ENCODE measurements around the gene FOXJ2.
A peak's percentile ranks its signal among the peaks of the same experiment; 100 is the strongest.
"Not testable (repeated sequence)": the region's sequence is repeated elsewhere in the genome, so short reads cannot be mapped to it uniquely, and the experiment has no call there.

Gene FOXJ2

DNA sequence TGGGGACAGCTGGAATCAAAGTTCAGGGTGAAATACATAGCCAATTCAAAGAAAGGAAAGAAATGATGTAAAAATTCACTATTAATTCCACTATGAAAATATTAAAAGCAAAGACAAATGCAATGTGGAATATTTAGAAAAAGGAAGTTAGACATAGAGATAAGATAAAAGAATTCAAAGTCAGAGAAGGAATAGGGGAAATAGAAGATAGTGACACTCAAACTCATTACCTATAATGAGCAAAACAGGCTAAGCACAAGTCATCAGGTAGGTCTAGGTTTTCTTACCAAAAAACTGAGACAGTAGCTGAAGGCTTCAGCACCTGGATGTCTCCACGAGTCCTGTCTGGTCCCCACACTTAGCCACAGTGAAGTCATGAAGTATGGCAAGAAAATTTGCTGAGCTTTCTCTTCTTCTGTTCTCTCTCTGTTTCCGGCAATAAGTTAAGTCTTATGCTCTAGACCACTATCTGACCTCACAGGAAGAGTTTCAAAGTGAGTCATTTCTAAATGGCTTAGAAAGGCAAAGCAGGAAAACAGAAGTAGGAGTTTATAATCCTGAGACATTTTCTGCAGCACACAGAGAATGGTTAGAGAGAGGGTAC is 33.6 kb downstream of the FOXJ2 start, which contains the start of gene C3AR1:
C3AR1 (minus strand) TSS at position 369 of the 604 bp plus-strand sequence. CDS start 6,174 bp downstream, outside the sequence.
- H3K9me2 ChIP-seq (replicated peaks; ENCODE audit: insufficient read depth, low read length): no peaks in the 10 kb centered on the region
- peak within 1 kb of the TSS; percentile 17; the same call in 1 of the 2 replicates for H3K9ac ChIP-seq (ENCODE audit: low read length)
- no peaks in the 10 kb centered on the region for H3K79me2 ChIP-seq (ENCODE audit: low read length)
- peaks cover 21% of the 10 kb centered on the region for H3K4me1 ChIP-seq (ENCODE audit: low read length)
- H3K4me2 ChIP-seq (ENCODE audit: low read depth, low read length): peak within 1 kb of the TSS; percentile 42
- no peak for TF ChIP-seq EZH2 (optimal IDR thresholded peaks at IDR 0.05; ENCODE audit: low read depth, low read length)
- H3K27me3 ChIP-seq (replicated peaks; ENCODE audit: insufficient read depth, low read length): no peaks in the 10 kb centered on the region
- no peaks in the 10 kb centered on the region for H3K36me3 ChIP-seq (replicated peaks; ENCODE audit: insufficient read depth, low read length)
- DNase-seq: peak; percentile 97
- H4K20me1 ChIP-seq (ENCODE audit: insufficient read depth, low read length): no peaks in the 10 kb centered on the region
- H3K4me3 ChIP-seq (ENCODE audit: low read length): no peak within 1 kb of the TSS
- H3K27ac ChIP-seq (ENCODE audit: low read length): peak within 1 kb of the TSS; percentile 69
- no peaks in the 10 kb centered on the region for H3K9me3 ChIP-seq (replicated peaks; ENCODE audit: insufficient read depth, low read length)
- peaks cover 15% of the 10 kb centered on the region for H3F3A ChIP-seq (ENCODE audit: insufficient read depth, low read length)
- no peak within 1 kb of the TSS for H2AFZ ChIP-seq (ENCODE audit: low read length)

- Histone ChIP-seq H3K9me3 (replicated peaks; ENCODE audit: insufficient read depth, low read length) (no peaks in the 10 kb centered on the region), H3K27ac (ENCODE audit: low read length) (no peak overlapping the region), H3F3A (ENCODE audit: insufficient read depth, low read length) (peaks cover 15% of the 10 kb centered on the region), H3K4me2 (ENCODE audit: low read depth, low read length) (no peak overlapping the region), H3K36me3 (replicated peaks; ENCODE audit: insufficient read depth, low read length) (no peaks in the 10 kb centered on the region), H3K79me2 (ENCODE audit: low read length) (no peaks in the 10 kb centered on the region), H2AFZ (ENCODE audit: low read length) (no peak overlapping the region), H3K9me2 (replicated peaks; ENCODE audit: insufficient read depth, low read length) (no peaks in the 10 kb centered on the region), H3K9ac (ENCODE audit: low read length) (no peak overlapping the region), H3K4me3 (ENCODE audit: low read length) (no peak overlapping the region), H3K4me1 (ENCODE audit: low read length) (peaks cover 17% of the 10 kb centered on the region), H4K20me1 (ENCODE audit: insufficient read depth, low read length) (no peaks in the 10 kb centered on the region), H3K27me3 (replicated peaks; ENCODE audit: insufficient read depth, low read length) (no peaks in the 10 kb centered on the region)
- DNase-seq: no peak
- no peak for TF ChIP-seq EZH2 (optimal IDR thresholded peaks at IDR 0.05; ENCODE audit: low read depth, low read length)
Measured at GRCh38 chr12:8069582-8069981, 37.1 kb downstream of the FOXJ2 start.

- H3K4me1 ChIP-seq (ENCODE audit: low read length); H4K20me1 ChIP-seq (ENCODE audit: insufficient read depth, low read length); H3K4me3 ChIP-seq (ENCODE audit: low read length); H3K9me2 ChIP-seq (replicated peaks; ENCODE audit: insufficient read depth, low read length); H3K9me3 ChIP-seq (replicated peaks; ENCODE audit: insufficient read depth, low read length); H3K79me2 ChIP-seq (ENCODE audit: low read length); H3K27me3 ChIP-seq (replicated peaks; ENCODE audit: insufficient read depth, low read length); H3K27ac ChIP-seq (ENCODE audit: low read length); H3K9ac ChIP-seq (ENCODE audit: low read length); H2AFZ ChIP-seq (ENCODE audit: low read length); DNase-seq; H3K4me2 ChIP-seq (ENCODE audit: low read depth, low read length); H3K36me3 ChIP-seq (replicated peaks; ENCODE audit: insufficient read depth, low read length); H3F3A ChIP-seq (ENCODE audit: insufficient read depth, low read length): not testable (repeated sequence)
Measured at GRCh38 chr12:8071820-8072219, 39.3 kb downstream of the FOXJ2 start.

DNA sequence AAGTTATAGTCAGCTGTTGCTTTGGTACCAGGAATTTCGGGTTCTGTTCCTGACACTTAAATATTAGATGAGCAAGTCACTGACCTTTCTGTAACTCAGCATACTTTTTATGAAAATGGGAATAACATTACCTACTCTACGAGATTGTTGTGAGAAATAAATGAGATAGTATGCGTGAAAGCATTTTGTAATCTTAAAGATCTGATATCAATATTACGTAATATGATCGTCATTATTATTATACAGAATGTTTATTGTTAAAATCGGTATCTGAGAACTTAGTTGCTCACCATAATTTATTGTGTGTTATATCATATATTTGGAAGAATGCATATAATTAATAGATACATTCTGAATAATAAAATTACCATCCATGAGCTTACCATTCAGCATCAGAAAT is 43.4 kb downstream of the FOXJ2 start:
- Histone ChIP-seq H4K20me1 (ENCODE audit: insufficient read depth, low read length) (no peaks in the 10 kb centered on the region), H2AFZ (ENCODE audit: low read length) (no peak overlapping the region), H3K4me1 (ENCODE audit: low read length) (peaks cover 11% of the 10 kb centered on the region), H3K9ac (ENCODE audit: low read length) (no peak overlapping the region), H3K9me3 (replicated peaks; ENCODE audit: insufficient read depth, low read length) (no peaks in the 10 kb centered on the region), H3K9me2 (replicated peaks; ENCODE audit: insufficient read depth, low read length) (no peaks in the 10 kb centered on the region), H3K79me2 (ENCODE audit: low read length) (no peaks in the 10 kb centered on the region), H3K4me2 (ENCODE audit: low read depth, low read length) (no peak overlapping the region), H3K36me3 (replicated peaks; ENCODE audit: insufficient read depth, low read length) (no peaks in the 10 kb centered on the region), H3K4me3 (ENCODE audit: low read length) (no peak overlapping the region), H3F3A (ENCODE audit: insufficient read depth, low read length) (0 out of 2 replicates have a peak, but pooled peaks cover 3% of the 10 kb centered on the region), H3K27me3 (replicated peaks; ENCODE audit: insufficient read depth, low read length) (no peaks in the 10 kb centered on the region), H3K27ac (ENCODE audit: low read length) (no peak overlapping the region)
- no peak for DNase-seq
- TF ChIP-seq EZH2 (optimal IDR thresholded peaks at IDR 0.05; ENCODE audit: low read depth, low read length): no peak
- no peak for TF ChIP-seq EZH2phosphoT487 (IDR thresholded peaks at IDR 0.05; ENCODE audit: low read length)
- no peak for TF ChIP-seq CTCF (IDR thresholded peaks at IDR 0.05; ENCODE audit: low read length)
